Activated CD4-positive, alpha-beta T cell treated with anti-CD3 and anti-CD28 coated beads, Interleukin-2, amount 10 ng/mL, durations not matched to agents 7 days and 5 days (primary cell): Measurements from ENCODE around the gene PLA2G7. TPM values are rescaled to one million over a fixed set of nuclear protein-coding genes. Genes with fewer than 3 reads are reported as not detected.

Source experiments
- CTCF ChIA-PET: fragments of 350-600 bp; sonication (Branson Sonifier 250); formaldehyde crosslinking; loops from one replicate; lab custom pipeline; 2021; ENCODE audit warnings: antibody characterized with exemption; lab: Charles Lee
- POLR2A ChIA-PET: fragments of 350-600 bp; sonication (Branson Sonifier 250); formaldehyde crosslinking; loops from one replicate; lab custom pipeline; 2021; ENCODE audit warnings: antibody characterized with exemption; lab: Charles Lee
- DNase-seq: peaks from one replicate; pipeline ENCODE4 v3.0.0-alpha.2; 2020
- H3K27ac Mint-ChIP-seq: one replicate; pipeline ENCODE4 v1.8.0; 2021; ENCODE audit warnings: mild to moderate bottlenecking, moderate library complexity, mixed read lengths
- H3K27me3 Mint-ChIP-seq: one replicate; pipeline ENCODE4 v1.8.0; 2021; ENCODE audit warnings: mixed read lengths
- H3K36me3 Mint-ChIP-seq: one replicate; pipeline ENCODE4 v1.8.0; 2021; ENCODE audit warnings: low read depth, mixed read lengths
- H3K4me1 Mint-ChIP-seq: one replicate; pipeline ENCODE4 v1.8.0; 2021; ENCODE audit warnings: mixed read lengths
- H3K4me3 Mint-ChIP-seq: one replicate; pipeline ENCODE4 v1.8.0; 2021; ENCODE audit warnings: mild to moderate bottlenecking, moderate library complexity, mixed read lengths
- H3K9me3 Mint-ChIP-seq: one replicate; pipeline ENCODE4 v1.8.0; 2021; ENCODE audit warnings: mixed read lengths
- total RNA-seq, 2 experiments: library from RNA; stranded (reverse); gene quantifications; one replicate each; pipeline ENCODE4 v1.2.3, GENCODE V29; 2021

Gene PLA2G7
- total RNA-seq, 2 experiments from 2014 or later = not detected

DNA sequence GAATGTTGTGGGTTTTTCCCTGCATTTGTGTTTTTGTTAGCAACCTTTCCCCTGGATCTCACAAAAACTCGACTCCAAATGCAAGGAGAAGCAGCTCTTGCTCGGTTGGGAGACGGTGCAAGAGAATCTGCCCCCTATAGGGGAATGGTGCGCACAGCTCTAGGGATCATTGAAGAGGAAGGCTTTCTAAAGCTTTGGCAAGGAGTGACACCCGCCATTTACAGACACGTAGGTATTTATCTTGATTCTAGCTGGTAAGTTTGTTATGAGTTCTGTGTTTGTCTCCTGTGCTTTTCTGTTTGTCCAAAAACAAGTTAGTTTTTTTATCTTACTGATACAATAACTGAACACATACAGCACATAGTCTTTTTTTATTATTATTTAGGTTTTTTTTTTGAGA lies 79.4 kb downstream of the PLA2G7 start:
- H3K4me1 Mint-ChIP-seq = peaks cover 13% of the 10 kb centered on the region
- H3K27ac Mint-ChIP-seq = no peak overlapping the region
- no peaks in the 10 kb centered on the region for H3K9me3 Mint-ChIP-seq
- DNase-seq = no peak
- no peaks in the 10 kb centered on the region for H3K36me3 Mint-ChIP-seq
- H3K27me3 Mint-ChIP-seq = peaks cover 43% of the 10 kb centered on the region
- CTCF ChIA-PET = no interaction called here
- H3K4me3 Mint-ChIP-seq = no peak overlapping the region
- POLR2A ChIA-PET = no interaction called here

Other genes with a start within 250 kb of the PLA2G7 start
- gene RCAN2, start 243.9 kb downstream of the PLA2G7 start, total RNA-seq = under 1 TPM; 0.57 to 0.65 TPM
- not detected for gene CYP39A1, start 82.6 kb downstream of the PLA2G7 start, total RNA-seq
- not detected for gene SLC25A27, start 82.4 kb downstream of the PLA2G7 start, total RNA-seq
- gene TDRD6, start 47.5 kb downstream of the PLA2G7 start, total RNA-seq = not detected
- not detected for gene ANKRD66, start 11.6 kb upstream of the PLA2G7 start, total RNA-seq
- not detected for gene MEP1A, start 58.0 kb upstream of the PLA2G7 start, total RNA-seq
- not detected for gene ADGRF5, start 186.6 kb upstream of the PLA2G7 start, total RNA-seq